Measurements from ENCODE around the gene RHOD.

Gene RHOD

DNA sequence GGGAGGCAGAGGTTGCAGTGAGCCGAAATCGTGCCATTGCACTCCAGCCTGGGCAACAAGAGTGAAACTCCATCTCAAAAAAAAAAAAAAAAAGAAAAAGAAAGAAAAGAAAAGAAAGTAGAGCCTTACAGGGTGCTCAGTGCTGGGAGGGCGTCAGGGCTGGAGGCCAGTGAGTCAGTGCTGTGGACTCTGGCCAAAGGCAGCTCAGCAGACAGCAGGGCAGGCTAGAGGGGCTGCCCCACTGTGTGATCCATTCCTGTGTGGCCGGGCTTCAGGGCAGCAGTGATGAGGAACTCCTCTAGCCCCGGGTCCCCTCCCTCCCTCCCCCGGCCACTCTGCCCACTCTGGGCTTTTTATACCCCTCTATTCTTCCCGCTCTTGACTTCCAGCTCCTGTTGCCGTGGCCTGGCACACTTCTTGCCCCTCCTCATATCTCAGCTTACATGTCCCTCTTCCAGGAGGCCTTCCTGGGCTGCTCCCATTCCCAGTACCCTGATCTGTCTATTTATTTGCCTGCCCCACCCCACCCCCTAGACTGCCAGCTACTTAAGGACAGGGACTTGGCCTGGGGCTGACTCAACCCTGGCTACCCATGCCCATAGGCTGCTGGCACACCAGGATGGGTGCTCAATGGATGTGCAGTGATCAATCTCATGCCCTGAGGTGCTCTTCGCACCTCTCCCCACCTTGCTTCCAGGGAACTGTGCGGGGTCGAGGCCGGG lies 23.7 kb upstream of the RHOD start:
- peak; percentile 84 for DNase-seq

DNA sequence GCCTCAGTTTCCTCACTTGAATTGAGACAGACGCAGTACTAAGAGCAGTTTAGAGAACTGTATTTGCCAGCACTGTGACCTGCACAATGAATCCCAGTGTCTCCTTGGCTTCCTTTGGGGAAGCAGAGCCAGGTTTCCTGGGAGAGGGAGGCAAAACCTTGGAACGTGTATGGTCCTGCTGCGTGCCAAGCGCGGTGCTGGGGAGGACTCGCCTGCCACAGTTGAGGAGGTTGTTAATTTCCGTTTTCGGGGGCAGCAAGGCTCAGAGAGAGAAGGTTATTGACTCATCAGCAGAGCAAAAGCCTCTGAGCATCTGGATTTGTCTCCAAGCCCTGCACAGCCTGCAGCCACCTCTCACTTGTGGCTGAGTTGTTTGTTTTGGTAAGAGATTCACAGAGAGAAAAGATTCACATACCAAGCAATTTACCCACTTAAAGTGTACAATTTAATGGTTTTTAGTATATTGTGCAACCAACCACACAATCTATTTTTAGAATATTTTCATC lies 22.9 kb upstream of the RHOD start:
- peak; percentile 46 for DNase-seq

- no peak for DNase-seq
These were observed 22.3 kb upstream of the RHOD start for GRCh38 chr11:67034350-67034749.

- no peak for DNase-seq
These were observed 16.5 kb upstream of the RHOD start for GRCh38 chr11:67040147-67040546.

GRCh38 chr11:67041602-67042001 lies 15.0 kb upstream of the RHOD start:
- DNase-seq = no peak

- DNase-seq = no peak
These were observed 12.9 kb upstream of the RHOD start for GRCh38 chr11:67043572-67044349.

- DNase-seq = no peak
These were observed 12.2 kb upstream of the RHOD start for GRCh38 chr11:67044496-67044895.

DNA sequence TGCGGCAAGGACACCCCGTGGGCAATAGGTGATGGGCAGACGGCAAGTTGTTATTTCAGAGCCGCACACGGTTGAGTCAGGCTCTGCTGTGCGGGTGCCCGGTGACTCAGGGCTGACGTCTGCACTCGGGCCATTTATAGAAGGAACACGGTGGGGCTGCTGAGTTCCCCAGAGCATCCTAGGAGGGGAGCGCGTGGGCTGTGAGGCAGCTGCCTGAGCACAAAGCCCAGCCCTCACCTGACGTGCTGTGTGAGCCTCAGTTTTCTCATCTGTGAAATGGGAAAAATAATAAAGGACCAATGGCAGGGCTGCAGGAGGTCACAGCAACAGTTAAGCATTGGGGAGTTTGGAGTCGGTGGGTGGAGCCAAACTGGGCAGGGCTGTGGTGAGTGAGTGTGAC lies 11.3 kb upstream of the RHOD start:
- peak; percentile 25 for DNase-seq

DNA sequence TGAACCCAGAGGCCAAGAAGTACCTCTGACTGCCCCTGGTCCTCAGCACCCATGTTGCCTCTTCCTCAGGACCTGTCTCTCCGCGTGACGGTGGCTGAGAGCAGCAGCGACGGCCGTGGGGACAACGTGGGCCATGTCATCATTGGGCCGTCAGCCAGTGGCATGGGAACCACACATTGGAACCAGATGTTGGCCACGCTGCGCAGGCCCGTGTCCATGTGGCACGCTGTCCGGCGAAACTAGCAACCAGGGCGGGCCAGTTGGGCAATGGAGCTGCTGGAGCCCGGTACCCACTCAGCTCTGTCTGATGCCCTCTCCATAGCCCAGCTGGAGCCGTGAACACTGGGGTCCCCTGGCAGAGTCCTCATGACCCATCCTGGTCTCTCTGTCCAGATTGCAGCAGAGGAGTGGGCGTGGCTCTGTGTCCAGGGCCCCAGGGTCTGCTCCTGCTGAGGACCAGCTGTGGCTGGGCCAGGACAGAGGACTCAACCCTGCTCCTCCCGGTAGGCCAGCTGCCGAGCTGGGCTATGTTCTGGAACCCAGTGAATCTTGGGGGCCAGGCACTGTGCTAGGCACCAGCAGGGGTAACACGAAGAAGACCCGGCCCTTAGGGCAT lies 8.0 kb upstream of the RHOD start:
- DNase-seq = no peak

- DNase-seq = no peak
These were observed 6.5 kb upstream of the RHOD start for GRCh38 chr11:67050139-67050538.

- DNase-seq = no peak
These were observed 5.3 kb upstream of the RHOD start for GRCh38 chr11:67051180-67051893.

DNA sequence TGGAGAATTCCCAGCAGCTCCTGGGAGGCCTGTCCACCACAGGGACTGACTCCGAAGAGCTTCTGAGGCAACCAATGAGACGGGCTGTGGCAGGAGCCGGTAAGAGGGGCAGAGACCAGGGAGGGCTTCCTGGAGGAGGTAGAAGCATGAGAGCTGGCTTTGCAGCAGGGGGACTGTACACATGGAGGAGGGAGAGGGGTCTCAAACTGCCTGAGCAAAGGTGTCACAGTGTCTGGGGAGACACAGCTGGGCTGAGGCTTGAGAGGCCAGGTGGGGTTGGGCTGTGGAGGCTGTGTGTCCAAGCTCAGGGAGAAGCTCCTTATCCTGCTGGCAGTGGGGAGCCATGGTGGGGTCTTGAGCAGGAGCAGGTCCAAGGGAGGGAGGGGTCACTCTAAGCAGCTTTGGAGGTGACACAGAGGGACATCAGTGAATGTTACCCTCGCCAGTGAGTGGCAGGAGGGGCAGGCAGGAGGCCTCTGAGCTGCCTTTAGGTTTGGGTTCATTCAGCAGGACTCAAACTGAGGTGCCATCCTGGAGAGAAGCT lies 4.6 kb upstream of the RHOD start:
- DNase-seq = no peak

DNA sequence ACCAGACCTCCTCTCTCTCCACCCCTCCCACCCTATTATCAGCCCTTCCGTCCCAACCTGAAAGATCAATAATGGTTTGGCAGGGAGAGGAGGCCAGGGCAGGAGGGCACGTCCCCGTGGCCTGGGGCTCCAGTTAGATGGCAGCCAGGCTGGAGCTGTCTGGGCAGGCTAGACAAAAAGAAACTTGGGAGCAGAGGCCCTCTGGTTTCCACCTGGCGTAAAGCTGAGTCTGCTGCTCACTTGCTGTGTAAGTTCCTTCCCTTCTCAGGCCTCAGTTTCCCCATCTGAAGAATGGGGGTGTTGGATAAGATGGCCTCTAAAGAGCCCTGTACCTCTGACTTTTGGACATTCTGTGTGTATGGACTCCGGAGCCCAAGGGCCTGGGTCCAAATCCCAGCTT lies 3.8 kb upstream of the RHOD start:
- no peak for DNase-seq

- peak; percentile 42 for DNase-seq
These were observed 2.7 kb upstream of the RHOD start for GRCh38 chr11:67053896-67054329.

GRCh38 chr11:67054346-67054835 lies 2.3 kb upstream of the RHOD start:
- no peak for DNase-seq

- peak; percentile 44 for DNase-seq
These were observed 1.7 kb upstream of the RHOD start for GRCh38 chr11:67054836-67055523.

DNA sequence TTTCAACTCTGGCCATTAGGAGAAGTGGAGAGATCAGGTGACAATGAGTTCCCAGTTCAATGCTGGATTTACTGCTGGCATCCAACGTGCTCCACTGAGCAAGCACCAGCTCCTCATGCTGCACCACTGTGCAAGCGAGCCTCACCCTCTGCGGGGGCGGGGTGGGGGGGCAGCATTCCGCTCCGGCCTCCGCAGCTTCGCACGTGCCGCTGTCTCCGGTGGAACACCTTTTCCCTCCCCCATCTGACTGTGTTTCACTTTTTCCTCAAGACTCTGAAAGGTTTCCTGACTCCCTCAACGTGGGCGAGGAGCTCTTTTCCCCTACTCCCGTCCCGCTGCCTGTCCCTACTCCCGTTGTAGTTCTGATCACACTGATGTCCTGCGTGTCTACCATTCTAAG lies 835 bp upstream of the RHOD start:
- DNase-seq = no peak

DNA sequence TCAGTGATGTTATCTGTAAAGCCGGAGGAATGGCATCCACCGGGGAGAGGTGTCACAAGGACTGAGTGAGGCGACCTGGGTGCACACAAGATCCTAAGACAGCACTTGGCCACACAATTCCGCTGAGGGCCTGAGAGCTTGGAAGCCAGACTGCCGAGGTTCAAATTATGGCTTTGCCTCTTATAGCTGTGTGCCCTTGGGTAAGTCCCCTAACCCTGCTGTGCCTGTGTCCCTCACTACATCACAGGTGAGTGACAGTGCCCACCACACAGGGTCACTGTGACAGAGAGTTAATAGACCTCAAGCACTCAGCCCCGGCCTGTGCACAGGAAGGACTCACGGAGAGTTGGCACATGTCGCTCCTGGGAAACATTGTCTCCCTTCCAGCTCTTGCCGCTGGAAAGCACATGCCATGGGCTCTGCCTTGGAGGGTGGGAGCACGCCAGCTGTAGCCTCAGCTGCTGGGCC lies 592 bp downstream of the RHOD start:
- DNase-seq = no peak

- DNase-seq = no peak
These were observed 1.9 kb downstream of the RHOD start for GRCh38 chr11:67058506-67058905.

- DNase-seq = no peak
These were observed 3.0 kb downstream of the RHOD start for GRCh38 chr11:67059671-67060070.

DNA sequence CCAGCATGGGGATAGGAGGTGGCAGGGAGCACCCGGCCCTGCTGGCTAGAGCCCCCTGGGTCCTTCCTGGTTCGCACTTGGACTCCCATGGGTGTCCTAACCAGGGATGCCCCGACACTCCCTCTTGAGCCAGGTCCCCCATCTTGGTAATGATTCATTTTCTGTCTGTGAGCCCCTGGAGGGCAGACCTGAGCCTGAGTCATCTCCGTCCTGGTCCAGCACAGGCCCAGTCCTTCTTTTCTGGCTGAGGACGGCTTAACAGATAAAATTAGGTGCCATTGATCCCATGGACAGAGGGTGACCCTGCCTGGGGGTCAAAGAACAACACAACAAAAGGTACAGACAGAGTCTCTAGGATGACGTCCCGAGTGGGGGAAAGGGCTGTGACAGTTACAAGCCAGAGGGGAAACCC lies 3.5 kb downstream of the RHOD start:
- no peak for DNase-seq
